Ishikawa (cell line): ENCODE data around the gene GAS7.

Experiments
- CEBPB ChIP-seq: IDR thresholded peaks from 2 replicates; pipeline ENCODE4 v1.6.1; 2012
- EGR1 ChIP-seq: IDR thresholded peaks from 2 replicates; pipeline ENCODE4 v1.6.1; 2012
- EP300 ChIP-seq: IDR thresholded peaks from 2 replicates; pipeline ENCODE4 v1.6.1; 2012; ENCODE audit warnings: borderline replicate concordance
- FOXM1 ChIP-seq: IDR thresholded peaks from 2 replicates; pipeline ENCODE4 v1.6.1; 2012; ENCODE audit warnings: low read depth, borderline replicate concordance
- RAD21 ChIP-seq: IDR thresholded peaks from 2 replicates; pipeline ENCODE4 v1.6.1; 2012; ENCODE audit warnings: low read depth
- TAF1 ChIP-seq: IDR thresholded peaks from 2 replicates; pipeline ENCODE4 v1.6.1; 2012; ENCODE audit warnings: low read depth, mild to moderate bottlenecking
- YY1 ChIP-seq: IDR thresholded peaks from 2 replicates; pipeline ENCODE4 v1.6.1; 2012; ENCODE audit warnings: low read depth
- ZBTB7A ChIP-seq: IDR thresholded peaks from 2 replicates; pipeline ENCODE4 v1.6.1; 2012; ENCODE audit warnings: low read depth

GAS7 gene

DNA sequence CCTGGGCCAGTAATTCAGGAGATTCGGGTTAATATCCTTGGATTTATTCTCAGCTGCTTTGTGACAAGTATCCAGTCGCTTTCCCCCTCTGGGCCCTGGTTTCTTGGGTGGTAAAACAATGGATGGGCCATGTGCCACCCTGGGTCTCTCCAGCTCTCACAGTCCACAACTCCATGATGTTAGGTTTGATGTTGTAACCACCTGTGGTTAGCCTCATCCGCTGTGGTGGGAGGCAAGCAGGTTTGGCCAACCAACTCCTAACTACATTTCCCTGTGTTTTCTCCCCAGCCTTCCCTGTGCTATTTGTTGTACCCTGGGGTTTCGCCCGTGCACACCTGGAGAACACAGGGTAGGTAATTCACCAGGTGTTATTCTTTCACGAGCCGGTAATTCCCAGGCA is 337.6 kb downstream of the GAS7 start:
- TF ChIP-seq TAF1 (no peak), RAD21 (no peak), EP300 (no peak), ZBTB7A (no peak), CEBPB (no peak), EGR1 (no peak), YY1 (no peak), FOXM1 (no peak)
